ENCODE results near the gene GRK1.

The GRK1 gene

GRCh38 chr13:113775451-113776145 is 108.6 kb downstream of the GRK1 start:
- no peak for DNase-seq (ENCODE audit: low read depth in 2 of 2)

- DNase-seq (ENCODE audit: low read depth in 2 of 2) = no peak
These were observed 109.5 kb downstream of the GRK1 start for GRCh38 chr13:113776231-113777125.

GRCh38 chr13:113777311-113778260 is 110.6 kb downstream of the GRK1 start:
- DNase-seq (ENCODE audit: low read depth in 2 of 2) = no peak

GRCh38 chr13:113781571-113781970 is 114.6 kb downstream of the GRK1 start:
- DNase-seq (ENCODE audit: low read depth in 2 of 2) = no peak

- DNase-seq (ENCODE audit: low read depth in 2 of 2) = no peak
These were observed 115.5 kb downstream of the GRK1 start for GRCh38 chr13:113782472-113782871.

GRCh38 chr13:113783200-113783881 is 116.3 kb downstream of the GRK1 start:
- no peak for DNase-seq (ENCODE audit: low read depth in 2 of 2)

GRCh38 chr13:113783966-113784644 is 117.1 kb downstream of the GRK1 start:
- no peak for DNase-seq (ENCODE audit: low read depth in 2 of 2)

GRCh38 chr13:113784645-113785024 is 117.6 kb downstream of the GRK1 start:
- DNase-seq (ENCODE audit: low read depth in 2 of 2) = no peak

- no peak for DNase-seq (ENCODE audit: low read depth in 2 of 2)
These were observed 118.3 kb downstream of the GRK1 start for GRCh38 chr13:113785051-113786010.

- DNase-seq (ENCODE audit: low read depth in 2 of 2) = no peak
These were observed 119.3 kb downstream of the GRK1 start for GRCh38 chr13:113786262-113786841.
